Erythroblast (primary cell): ENCODE results near the gene GALNT11.
A peak's percentile ranks its signal among the peaks of the same experiment; 100 is the strongest.

Experiments
- DNase-seq, 2 experiments: peaks; one replicate each; lab custom pipeline; 2025; lab: John Stamatoyannopoulos, UW
- GATA1 ChIP-seq: IDR thresholded peaks from 2 replicates; pipeline ENCODE4 v1.6.1; 2011; ENCODE audit warnings: low read depth, mild to moderate bottlenecking, control low read depth, low read length, moderate library complexity
- POLR2A ChIP-seq: IDR thresholded peaks from 2 replicates; pipeline ENCODE4 v1.6.1; 2011; ENCODE audit warnings: mild to moderate bottlenecking, low read length

GALNT11 gene

DNA sequence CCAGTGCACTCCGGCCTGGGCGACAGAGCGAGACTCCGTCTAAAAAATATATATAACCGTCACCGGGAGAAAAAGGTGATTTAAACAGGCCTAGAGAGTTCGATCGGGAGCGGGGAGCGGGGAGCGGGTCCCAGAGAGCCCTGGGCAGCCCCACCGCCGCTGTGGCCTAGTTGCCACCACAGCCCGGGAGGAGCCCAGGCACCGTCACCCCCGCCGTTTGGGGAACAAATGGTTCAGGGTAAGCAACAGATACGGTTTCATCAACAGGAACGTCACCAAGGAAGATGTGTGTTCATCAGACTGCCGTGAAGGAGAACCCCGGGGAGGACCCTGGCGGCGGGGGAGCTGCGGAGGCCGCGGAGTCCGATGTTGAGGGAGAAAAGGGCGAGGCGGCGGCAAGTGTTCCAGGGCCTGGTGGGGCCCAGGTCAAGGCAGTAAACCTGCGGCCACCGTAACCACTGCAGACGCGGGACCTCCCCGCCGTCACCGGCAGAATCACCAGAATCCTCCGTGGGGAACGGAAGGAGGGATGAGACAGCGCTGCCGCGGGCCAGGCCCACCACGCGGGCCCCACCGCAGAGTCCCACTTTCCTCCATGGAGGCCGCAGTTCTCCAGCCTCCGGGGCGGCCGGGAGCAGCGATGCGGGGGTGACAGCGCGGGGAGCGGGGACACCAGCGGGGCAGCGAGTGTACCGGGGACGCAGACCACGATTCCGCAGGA lies 103.4 kb downstream of the GALNT11 start:
- DNase-seq = no peak
- TF ChIP-seq GATA1 = no peak
- TF ChIP-seq POLR2A = no peak

DNA sequence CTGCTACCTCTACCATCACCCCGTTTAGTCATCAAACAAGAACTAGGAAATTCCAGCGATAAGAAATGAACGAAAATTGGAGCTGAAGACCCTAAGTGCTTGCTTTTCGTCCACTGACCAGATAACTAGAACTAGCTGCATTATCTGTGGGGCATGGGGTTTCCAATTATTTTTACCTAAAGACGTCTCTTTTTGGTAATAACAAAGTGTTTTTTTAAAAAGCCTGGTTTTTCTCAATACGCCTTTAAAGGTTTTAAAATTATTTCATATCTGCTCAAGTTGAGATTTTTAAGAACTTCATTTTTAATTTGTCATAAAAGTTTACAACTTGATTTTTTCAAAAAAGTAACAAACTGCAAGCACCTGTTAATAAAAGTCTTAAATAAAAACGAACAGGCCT lies 104.2 kb downstream of the GALNT11 start:
- no peak for DNase-seq
- no peak for TF ChIP-seq GATA1
- TF ChIP-seq POLR2A = no peak

DNA sequence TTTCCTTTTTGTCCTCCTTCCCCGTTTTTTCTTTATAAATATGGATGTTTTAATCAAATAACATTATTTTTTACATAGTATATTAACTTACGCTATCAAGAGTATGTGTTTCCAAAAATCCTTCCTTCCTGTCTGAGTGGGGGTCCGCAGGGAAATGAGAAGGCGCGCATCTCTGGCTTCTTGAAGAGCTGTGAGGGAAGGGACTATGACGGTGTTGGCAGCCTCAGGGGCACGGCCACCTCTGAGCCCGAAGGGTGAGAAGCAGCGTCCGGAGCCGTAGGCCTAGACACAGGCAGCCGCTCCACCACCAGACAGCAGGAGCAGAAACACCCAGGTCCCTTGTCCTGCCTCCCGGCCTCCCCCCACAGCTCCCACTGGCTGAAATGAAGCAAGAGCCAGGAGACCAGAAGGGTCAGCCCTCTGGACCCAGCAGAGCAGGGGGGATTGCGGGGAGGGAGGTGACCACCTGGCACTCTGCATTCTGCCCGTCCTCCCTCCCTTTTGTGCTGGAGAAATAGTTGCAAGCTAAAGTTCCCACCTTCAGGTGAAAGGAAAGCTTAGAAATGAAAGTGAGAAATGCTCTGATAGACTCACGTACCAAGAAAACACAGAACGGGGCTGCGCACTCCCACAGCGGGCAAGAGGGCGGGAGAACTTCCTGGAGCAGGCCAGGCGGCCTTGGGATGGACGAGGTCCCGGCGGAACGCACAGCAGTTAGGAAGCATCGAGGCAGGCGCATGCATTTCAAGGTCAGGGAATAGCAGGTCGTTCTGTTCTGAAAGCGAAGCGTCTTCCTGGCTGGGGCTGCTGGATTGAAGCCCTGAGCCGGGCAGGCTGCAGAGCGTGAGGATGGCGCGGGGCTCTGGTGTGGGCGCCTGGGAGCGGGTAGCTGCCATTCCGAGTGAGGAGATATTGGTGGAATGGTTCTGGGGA lies 105.5 kb downstream of the GALNT11 start:
- no peak for TF ChIP-seq GATA1
- TF ChIP-seq POLR2A = no peak
- DNase-seq = no peak

DNA sequence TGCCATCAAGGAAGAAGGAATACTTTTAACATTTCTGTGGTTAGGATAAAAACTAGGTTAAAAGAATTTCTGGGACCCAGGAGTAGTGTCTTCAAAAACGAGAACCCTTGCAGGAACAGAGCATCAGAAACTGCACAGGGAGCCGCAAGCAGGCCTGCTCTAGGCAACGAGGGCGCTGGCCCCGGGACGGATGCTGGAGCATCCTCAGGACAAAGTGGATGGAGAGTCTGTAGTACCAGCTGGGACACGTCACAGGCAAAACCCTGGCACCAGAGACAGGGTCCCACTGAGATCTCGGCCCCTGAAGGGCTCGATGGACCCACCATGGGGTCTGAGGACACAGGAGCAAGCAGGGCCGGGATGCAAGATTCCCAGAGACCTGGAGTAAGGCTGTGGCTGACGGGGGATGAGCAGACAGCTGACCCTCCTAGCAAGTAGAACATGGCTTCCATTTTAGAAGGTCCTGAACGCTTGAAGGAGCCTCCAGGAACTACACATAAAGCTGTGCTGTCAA lies 106.6 kb downstream of the GALNT11 start:
- TF ChIP-seq POLR2A (no peak), GATA1 (no peak)
- DNase-seq = no peak

DNA sequence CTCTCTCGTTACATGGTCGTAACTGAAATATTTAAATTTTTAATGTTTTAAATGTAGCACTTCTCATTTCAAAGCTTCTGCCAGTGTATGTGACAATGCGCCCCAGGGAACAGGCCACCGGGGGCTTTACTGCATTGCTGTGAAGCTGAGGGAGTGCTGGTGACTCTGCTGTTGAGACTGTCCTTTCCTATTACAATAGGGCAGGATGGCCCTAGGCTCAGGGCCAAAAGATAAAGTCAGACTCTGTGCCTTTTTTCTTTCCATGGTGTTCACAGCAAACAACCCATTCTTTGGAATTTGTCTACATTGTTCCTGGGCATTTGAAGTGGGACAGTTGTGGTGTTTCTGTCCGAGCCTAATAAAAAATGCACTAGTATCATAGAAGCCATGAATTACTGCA lies 107.3 kb downstream of the GALNT11 start:
- TF ChIP-seq POLR2A (no peak), GATA1 (no peak)
- no peak for DNase-seq

DNA sequence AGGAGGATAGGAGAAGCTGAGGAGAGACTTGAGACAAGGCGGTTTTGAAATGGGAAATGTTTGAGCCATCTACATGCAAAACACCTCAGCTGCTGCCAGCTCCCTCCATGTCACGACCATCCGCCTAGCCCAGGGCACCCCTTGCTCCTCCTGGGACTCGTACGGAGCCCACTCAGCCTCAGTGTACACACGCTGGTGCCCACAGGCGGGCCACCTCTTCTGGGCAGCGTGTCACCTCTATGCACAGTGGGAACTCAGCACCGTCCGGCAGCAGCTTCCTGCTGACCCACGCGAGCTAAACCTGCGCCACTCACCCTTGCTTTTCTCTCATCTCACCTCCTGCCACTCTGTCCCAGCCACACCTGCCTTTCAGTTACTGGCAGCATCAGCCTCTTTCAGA lies 108.3 kb downstream of the GALNT11 start:
- no peak for DNase-seq
- TF ChIP-seq POLR2A (no peak), GATA1 (no peak)

DNA sequence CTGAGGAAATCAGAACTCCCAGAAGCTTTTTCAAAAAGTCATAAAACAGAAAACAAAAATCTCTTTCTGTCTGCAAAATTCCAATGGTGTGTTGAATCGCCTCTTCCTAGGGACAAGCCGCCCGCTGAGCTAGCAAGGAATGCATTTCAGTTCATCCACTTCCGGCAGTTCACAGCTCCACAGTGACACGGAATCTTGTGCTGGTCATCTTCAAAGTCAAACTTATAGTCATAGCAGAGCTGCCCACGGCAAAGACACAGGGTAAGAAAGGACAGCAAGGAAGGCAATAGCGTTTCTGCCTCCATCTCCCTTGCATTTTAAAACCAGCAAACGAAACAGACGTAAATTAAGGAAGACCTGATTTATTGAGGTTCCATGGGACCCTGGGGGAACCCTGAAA lies 111.2 kb downstream of the GALNT11 start:
- DNase-seq = no peak
- TF ChIP-seq GATA1 (no peak), POLR2A (no peak)

DNA sequence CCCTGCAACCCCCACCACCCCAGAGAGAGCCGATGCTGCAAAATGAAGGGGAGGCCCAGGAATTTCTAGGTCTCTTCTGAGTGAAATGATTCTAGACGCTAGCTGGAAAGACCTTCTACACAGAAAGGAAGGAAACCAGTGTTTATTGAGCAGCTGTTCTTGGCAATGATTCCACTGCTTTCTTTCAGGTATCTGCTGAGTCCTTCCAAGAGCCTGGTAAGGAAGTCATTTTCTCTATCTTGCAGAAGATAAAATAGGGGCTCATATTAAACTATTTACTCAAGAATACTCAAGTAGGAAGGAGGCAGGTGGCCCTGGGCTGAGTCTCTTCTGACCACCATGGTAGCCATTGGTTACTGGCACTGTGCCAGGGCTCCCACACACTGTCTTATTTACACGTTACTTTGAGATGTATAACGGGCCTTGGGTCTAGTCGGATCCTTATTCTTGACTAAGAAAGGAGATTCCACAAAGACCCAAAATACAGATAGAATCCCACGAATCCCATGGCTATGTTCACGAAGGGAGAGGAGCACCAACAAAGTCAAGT lies 112.1 kb downstream of the GALNT11 start:
- TF ChIP-seq GATA1 (no peak), POLR2A (no peak)
- DNase-seq = peak in 1 of 2 experiments; percentile 9

DNA sequence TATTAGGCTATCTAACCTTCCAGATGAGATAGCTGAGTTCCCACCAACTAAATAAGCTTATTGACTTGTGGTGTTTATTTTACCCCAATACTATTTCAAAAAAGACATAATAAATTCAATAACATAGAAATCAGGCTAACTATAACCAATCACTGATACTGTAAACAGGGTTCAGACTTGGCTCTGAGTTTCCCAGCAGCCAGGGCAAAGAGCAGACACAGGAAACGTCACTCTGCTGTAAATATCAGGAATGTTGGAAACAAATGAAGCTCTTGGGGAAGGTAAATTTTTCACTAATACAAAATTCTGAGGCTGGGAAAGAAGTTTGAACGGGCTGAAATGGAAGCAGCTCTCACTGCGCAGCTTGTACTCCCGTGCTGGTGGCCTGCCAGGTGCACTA lies 114.6 kb downstream of the GALNT11 start:
- DNase-seq = no peak
- TF ChIP-seq GATA1 (no peak), POLR2A (no peak)

DNA sequence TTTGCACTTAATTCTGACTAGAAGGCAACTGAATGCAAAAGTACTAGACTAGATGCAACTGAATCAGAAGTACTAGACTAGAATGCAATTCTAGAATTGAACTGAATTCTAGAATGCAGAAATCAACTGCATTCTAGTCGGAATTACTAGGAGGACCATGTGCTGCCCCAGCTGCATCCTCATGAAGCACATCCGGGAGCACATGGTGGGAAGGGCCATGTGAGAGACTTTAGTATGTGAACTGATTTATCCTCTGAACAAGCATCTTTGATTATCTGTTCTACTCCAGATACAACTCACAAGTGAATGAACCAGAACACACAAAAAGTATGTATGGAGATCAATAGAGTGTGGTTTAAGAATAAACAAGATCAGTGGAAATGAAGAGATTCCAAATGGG lies 115.1 kb downstream of the GALNT11 start:
- DNase-seq = no peak
- TF ChIP-seq POLR2A (no peak), GATA1 (no peak)

DNA sequence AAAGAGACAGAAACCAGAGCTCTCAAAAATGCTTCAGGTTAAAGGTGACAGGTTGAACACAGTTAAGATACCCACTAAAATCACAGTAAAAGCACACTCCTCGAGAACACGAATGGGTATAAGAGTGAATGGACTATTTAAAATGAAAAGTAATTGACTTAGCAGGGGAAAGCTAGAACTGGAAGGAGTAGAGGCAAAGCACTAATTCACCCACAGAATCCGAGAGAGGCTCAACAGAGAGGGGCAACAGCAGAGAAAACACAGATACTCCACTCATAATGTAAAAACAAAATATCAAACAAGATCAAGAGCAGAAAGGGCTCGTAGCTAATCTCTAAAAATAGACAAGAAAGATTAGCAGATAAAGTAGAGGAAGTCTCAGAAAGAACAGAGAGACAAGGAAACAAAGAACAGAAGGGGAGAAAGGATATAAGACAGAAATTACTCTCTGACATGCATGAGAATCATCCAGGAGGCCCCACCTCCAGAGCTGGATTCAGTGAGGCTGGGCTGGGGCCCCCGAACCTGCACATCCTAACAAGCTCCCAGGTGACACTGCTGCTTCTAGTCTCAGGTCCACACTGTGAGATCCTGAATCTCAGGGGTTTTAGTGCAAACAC lies 117.6 kb downstream of the GALNT11 start:
- DNase-seq = no peak
- TF ChIP-seq POLR2A (no peak), GATA1 (no peak)

DNA sequence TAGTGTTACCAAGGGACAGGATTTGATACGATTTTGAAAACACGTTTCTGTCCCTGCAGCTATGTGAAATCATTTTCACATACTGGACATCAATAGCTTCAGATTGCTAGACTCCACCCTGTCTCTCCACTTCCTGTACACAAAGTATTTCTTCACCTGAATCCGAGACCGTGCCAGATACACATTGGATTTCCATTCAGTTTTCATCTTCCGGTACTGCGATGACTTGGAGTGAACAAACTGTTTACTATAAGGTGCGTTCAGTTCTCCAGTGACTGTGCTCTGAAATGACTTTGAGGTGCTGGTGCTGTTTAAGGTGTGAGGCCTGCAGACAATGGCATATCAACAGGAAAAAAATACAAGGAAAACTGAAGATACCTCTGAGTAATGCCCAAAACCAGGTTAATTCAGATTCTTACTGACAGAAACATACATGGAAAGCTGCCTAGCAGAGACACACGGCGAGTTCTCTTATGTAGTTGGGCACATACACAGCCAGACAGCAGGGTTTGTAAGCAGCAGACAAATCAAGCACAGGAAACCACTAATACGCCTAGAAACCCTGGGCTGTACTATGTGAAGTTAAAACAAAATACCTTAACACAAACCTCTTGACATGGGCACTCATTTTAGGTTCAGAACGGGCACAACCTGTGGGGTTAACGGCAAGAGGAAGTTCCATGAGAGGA lies 119.2 kb downstream of the GALNT11 start:
- no peak for DNase-seq
- TF ChIP-seq GATA1 (no peak), POLR2A (no peak)
